Stomach (tissue), 9 donors: ENCODE measurements around the gene ERC2. TPM values are rescaled to one million over a fixed set of nuclear protein-coding genes. Genes with fewer than 3 reads are reported as not detected.

Experiments used
- DNase-seq, 2 donors: peaks; one replicate each; pipeline versions ENCODE4 v3.0.0 to v3.0.0-alpha.2; 2013 to 2019
- H3K27ac ChIP-seq, 5 donors: fragments of 200-600 bp in 4 of 5; sonication (generic) in 4 of 5; one replicate each; pipeline ENCODE4 v1.5.1; 2013 to 2019; ENCODE audit warnings: mild to moderate bottlenecking in 1 of 5, moderate library complexity in 1 of 5
- H3K27me3 ChIP-seq, 3 donors: fragments of 200-600 bp; sonication (generic); one replicate each; pipeline ENCODE4 v1.5.1; 2017 to 2019; ENCODE audit warnings: mixed run types in 1 of 3
- H3K36me3 ChIP-seq, 4 donors: fragments of 200-600 bp; sonication (generic); 1 replicate in 3 of 4; 2 replicates in 1 of 4; pipeline ENCODE4 v1.5.1; 2016 to 2019
- H3K4me1 ChIP-seq, 4 donors: fragments of 200-600 bp; sonication (generic); one replicate each; pipeline ENCODE4 v1.5.1; 2016 to 2019
- H3K4me3 ChIP-seq, 4 donors: fragments of 200-600 bp; sonication (generic) in 3 of 4; one replicate each; pipeline ENCODE4 v1.5.1; 2016 to 2019; ENCODE audit warnings: mild to moderate bottlenecking in 1 of 4
- H3K9me3 ChIP-seq, 4 donors: fragments of 200-600 bp; sonication (generic); one replicate each; pipeline ENCODE4 v1.5.1; 2016 to 2019
- CTCF ChIP-seq, 7 experiments: fragments of 450-650 bp in 4 of 7; fragments of 200-600 bp in 3 of 7; sonication (generic) in 3 of 7; IDR thresholded peaks; one replicate each; pipeline ENCODE4 v1.5.1; 2016 to 2019; ENCODE audit warnings: antibody characterized with exemption in 7 of 7, control low read depth in 2 of 7, mild to moderate bottlenecking in 1 of 7
- EP300 ChIP-seq: sonication (generic); formaldehyde crosslinking; IDR thresholded peaks from one replicate; pipeline ENCODE4 v1.6.1; 2017; ENCODE audit warnings: antibody characterized with exemption
- POLR2A ChIP-seq, 4 donors: fragments of 450-650 bp; IDR thresholded peaks; one replicate each; pipeline ENCODE4 v1.6.1; 2016; ENCODE audit warnings: antibody characterized with exemption in 4 of 4, control low read depth in 2 of 4, mild to moderate bottlenecking in 1 of 4, moderate library complexity in 1 of 4
- POLR2AphosphoS5 ChIP-seq, 3 donors: sonication (generic); formaldehyde crosslinking; IDR thresholded peaks; one replicate each; pipeline ENCODE4 v1.6.1; 2016; ENCODE audit warnings: antibody characterized with exemption in 3 of 3
- WGBS, 5 donors: extraction: QIAGEN DNeasy Blood & Tissue Kit in 3 of 5; methylation state at CpG; one replicate each; pipeline versions ENCODE4 v1.1.5 to v1.1.7; 2013 to 2018; 5-methylcytosine and 5-hydroxymethylcytosine counted together
- intact Hi-C: fragments of 100-400 bp; cut with DNase I; formaldehyde crosslinking; loops from one replicate; pipeline ENCODE4 v1.15.1; 2023; ENCODE audit warnings: low total_unique reads
- polyA plus RNA-seq, 3 donors: library from polyadenylated mRNA; stranded (reverse); fragments of 200-250 nt; gene quantifications; one replicate each; pipeline ENCODE4 v1.2.3, GENCODE V29; 2013
- total RNA-seq, 5 donors: library from RNA; depleted of rRNA; stranded (reverse); fragments of >200 nt; gene quantifications; one replicate each; pipeline versions ENCODE4 v1.1.0 to v1.2.3, GENCODE V29; 2014 to 2016
- donor health status: healthy with polysubstance abuse.
- donor health status: Bipolar disorder and iron deficiency.
- donor health status: healthy.

ERC2 gene
- total and polyA plus RNA-seq, 8 donors: 0.43 to 3.1 (median 1.3) TPM; not detected in 2

- H3K4me3 ChIP-seq: no peak overlapping the region
- H3K36me3 ChIP-seq: no peaks in the 10 kb centered on the region
- no peak for TF ChIP-seq POLR2AphosphoS5 (IDR thresholded peaks at IDR 0.05)
- TF ChIP-seq CTCF (IDR thresholded peaks at IDR 0.05): no peak
- TF ChIP-seq EP300: no peak
- TF ChIP-seq POLR2A (IDR thresholded peaks at IDR 0.05): no peak
- no peaks in the 10 kb centered on the region for H3K9me3 ChIP-seq
- no peaks in the 10 kb centered on the region for H3K4me1 ChIP-seq
- intact Hi-C loops: no loop called here
- DNase-seq: no peak
- H3K27me3 ChIP-seq: no peaks in the 10 kb centered on the region
- H3K27ac ChIP-seq: no peak overlapping the region
- 68 to 85% (median 75%) methylated on average over 1 of the region's 1 CpG for WGBS, 5 donors
Measured at GRCh38 chr3:55966566-55966965, 501.7 kb downstream of the ERC2 start.

- intact Hi-C loops: no loop called here
- 79 to 88% (median 84%) methylated on average over 5 of the region's 5 CpGs for WGBS, 5 donors
- Histone ChIP-seq H3K4me1 (no peaks in the 10 kb centered on the region), H3K36me3 (no peaks in the 10 kb centered on the region), H3K27me3 (no peaks in the 10 kb centered on the region), H3K4me3 (no peak overlapping the region), H3K9me3 (no peaks in the 10 kb centered on the region), H3K27ac (no peak overlapping the region)
- DNase-seq: no peak
- no peak for TF ChIP-seq EP300
Measured at GRCh38 chr3:55965776-55966175, 502.5 kb downstream of the ERC2 start.

- intact Hi-C loops: no loop called here
- Histone ChIP-seq H3K9me3 (no peaks in the 10 kb centered on the region), H3K4me1 (no peaks in the 10 kb centered on the region), H3K27ac (no peak overlapping the region), H3K36me3 (no peaks in the 10 kb centered on the region), H3K27me3 (no peaks in the 10 kb centered on the region), H3K4me3 (no peak overlapping the region)
- DNase-seq: no peak
- no peak for TF ChIP-seq CTCF (IDR thresholded peaks at IDR 0.05)
- TF ChIP-seq POLR2AphosphoS5 (IDR thresholded peaks at IDR 0.05): no peak
- TF ChIP-seq EP300: no peak
- TF ChIP-seq POLR2A (IDR thresholded peaks at IDR 0.05): no peak
- WGBS, 5 donors: 53 to 59% (median 58%) methylated on average over 2 of the region's 2 CpGs
Measured at GRCh38 chr3:55964491-55964985, 503.7 kb downstream of the ERC2 start.

GRCh38 chr3:55963601-55964000 is 504.7 kb downstream of the ERC2 start:
- intact Hi-C loops: no loop called here
- TF ChIP-seq CTCF (IDR thresholded peaks at IDR 0.05) (no peak), EP300 (no peak), POLR2A (IDR thresholded peaks at IDR 0.05) (no peak), POLR2AphosphoS5 (IDR thresholded peaks at IDR 0.05) (no peak)
- no peak for DNase-seq
- Histone ChIP-seq H3K27ac (no peak overlapping the region), H3K36me3 (no peaks in the 10 kb centered on the region), H3K9me3 (no peaks in the 10 kb centered on the region), H3K4me3 (no peak overlapping the region), H3K27me3 (peaks cover 0 to 4% (median 0%) of the 10 kb centered on the region in 3 donors), H3K4me1 (no peaks in the 10 kb centered on the region)
- 85 to 89% (median 86%) methylated on average over 6 of the region's 6 CpGs for WGBS, 5 donors

GRCh38 chr3:55959471-55960080 is 508.7 kb downstream of the ERC2 start:
- H3K4me1 ChIP-seq: no peaks in the 10 kb centered on the region
- WGBS, 5 donors: 61 to 76% (median 70%) methylated on average over 7 of the region's 7 CpGs
- intact Hi-C loops: no loop called here
- TF ChIP-seq POLR2A (IDR thresholded peaks at IDR 0.05) (no peak), POLR2AphosphoS5 (IDR thresholded peaks at IDR 0.05) (no peak), EP300 (no peak), CTCF (IDR thresholded peaks at IDR 0.05) (no peak)
- H3K9me3 ChIP-seq: no peaks in the 10 kb centered on the region
- peaks cover 0 to 5% (median 0%) of the 10 kb centered on the region in 3 donors for H3K27me3 ChIP-seq
- H3K27ac ChIP-seq: no peak overlapping the region
- H3K4me3 ChIP-seq: no peak overlapping the region
- H3K36me3 ChIP-seq: no peaks in the 10 kb centered on the region
- no peak for DNase-seq
